ENCODE measurements around the gene NAT16. TPM values are rescaled to one million over a fixed set of nuclear protein-coding genes. Genes with fewer than 3 reads are reported as not detected.

Gene NAT16
- total and polyA plus RNA-seq, 9 of the 15 experiments (the other 6 are each of a cell fraction or from before 2014, with no cell fraction given): 0.04 TPM; not detected in 8

GRCh38 chr7:101138213-101138870 lies 41.8 kb downstream of the NAT16 start (continued):
- TF ChIP-seq ZNF407 (IDR thresholded peaks at IDR 0.05; ENCODE audit: low read depth): no peak
- TF ChIP-seq HIVEP1 (CRISPR knock-in tag; IDR thresholded peaks at IDR 0.05): no peak
- peak; percentile 51; the same call in 1 of the 2 replicates for TF ChIP-seq NCOA6 (IDR thresholded peaks at IDR 0.05)
- TF ChIP-seq ZNF280A (IDR thresholded peaks at IDR 0.05; ENCODE audit: low read depth, partially characterized antibody): no peak
- peak; percentile 89 for TF ChIP-seq CTBP1 (IDR thresholded peaks at IDR 0.05; ENCODE audit: borderline replicate concordance)
- TF ChIP-seq SMAD3 (CRISPR knock-in tag; conservative IDR thresholded peaks at IDR 0.05): no peak
- no peak for TF ChIP-seq PHF20 (IDR thresholded peaks at IDR 0.05; ENCODE audit: partially characterized antibody)
- no peak for TF ChIP-seq ZBTB5 (IDR thresholded peaks at IDR 0.05)
- 0 out of 2 replicates have a peak, but pooled peaks have one; percentile 37 for TF ChIP-seq ZC3H8 (IDR thresholded peaks at IDR 0.05)
- TF ChIP-seq ZNF717 (CRISPR knock-in tag; IDR thresholded peaks at IDR 0.05): no peak
- TF ChIP-seq XRCC5 (IDR thresholded peaks at IDR 0.05; ENCODE audit: low read depth, low read length): peak; percentile 96
- no peak for TF ChIP-seq IRF9 (tag; IDR thresholded peaks at IDR 0.05)
- TF ChIP-seq KDM2B (CRISPR knock-in tag; IDR thresholded peaks at IDR 0.05): no peak
- no peak for TF ChIP-seq CHD4 (IDR thresholded peaks at IDR 0.05; ENCODE audit: insufficient read depth, insufficient replicate concordance, low read depth, low read length, poor library complexity, severe bottlenecking)
